SH-SY5Y (cell line): ENCODE results near the gene MCF2L2.

Experiments
- GATA2 ChIP-seq: IDR thresholded peaks from 2 replicates; pipeline ENCODE4 v1.6.1; 2011; ENCODE audit warnings: mild to moderate bottlenecking, low read depth, low read length
- GATA3 ChIP-seq: IDR thresholded peaks from 2 replicates; pipeline ENCODE4 v1.6.1; 2011; ENCODE audit warnings: low read depth, mild to moderate bottlenecking, low read length, moderate library complexity

- no peak for TF ChIP-seq GATA2
- TF ChIP-seq GATA3 = no peak
These were observed 112.7 kb downstream of the MCF2L2 start for GRCh38 chr3:183315739-183316138.
